K562 (cell line): ENCODE data around the gene KCNE1. TPM values are rescaled to one million over a fixed set of nuclear protein-coding genes. Genes with fewer than 3 reads are reported as not detected.

Experiments
- ATAC-seq: fragments of 200-7000 bp; cut with Tn5 transposase; 3 replicates; pipeline ENCODE4 v1.9.1; 2020; ENCODE audit warnings: moderate library complexity
- BruUV-seq: library from RNA; stranded (reverse); fragments of 400-500 nt; replicated peaks from 2 replicates; lab custom pipeline; 2021; lab: Mats Ljungman, UMichigan
- CTCF ChIA-PET: fragments of 300-600 bp; formaldehyde crosslinking; extraction: SDS; loops from one replicate; lab custom pipeline; 2021; ENCODE audit warnings: low intra/inter-chr PET ratio; lab: Yijun Ruan, JAX
- POLR2A ChIA-PET: fragments of 300-600, 350-650 bp; sonication (Branson Sonifier 250); formaldehyde crosslinking; extraction: SDS; loops from one replicate; lab custom pipeline; 2021; ENCODE audit warnings: antibody characterized with exemption, inconsistent platforms; lab: Yijun Ruan, JAX
- DNase-seq, 4 experiments: peaks; one replicate each; pipeline versions ENCODE4 v3.0.0 to v3.0.0-alpha.2; 2011 to 2018; ENCODE audit warnings: low spot score in 3 of 4, mixed read lengths in 3 of 4; ENCODE audit errors: extremely low read depth in 1 of 4
- FAIRE-seq: peaks from 2 replicates; lab custom pipeline; 2011; peaks lifted over from hg19 to GRCh38; lab: Jason Lieb, UNC
- H2AFZ ChIP-seq: 2 replicates; pipeline ENCODE4 v1.6.0; 2011; ENCODE audit warnings: low read depth, low read length, control low read depth, inconsistent platforms
- H3K27ac ChIP-seq: fragments of 200-600 bp; 3 replicates; pipeline ENCODE4 v1.8.0; 2011; ENCODE audit warnings: low read depth, mild to moderate bottlenecking, control low read depth, inconsistent platforms, low read length, moderate library complexity, mixed read lengths; ENCODE audit errors: extremely low read depth
- H3K27me3 ChIP-seq, 2 experiments: fragments of 300-600 bp in 1 of 2; 2 replicates in 1 of 2; 3 replicates in 1 of 2; pipeline versions ENCODE4 v1.6.0 to v1.8.0; 2011; ENCODE audit warnings: inconsistent platforms in 2 of 2, low read length in 2 of 2, mild to moderate bottlenecking in 1 of 2, mixed read lengths in 1 of 2, moderate library complexity in 1 of 2; ENCODE audit not compliant: control insufficient read depth in 2 of 2, insufficient read depth in 2 of 2
- H3K36me3 ChIP-seq: fragments of 300-600 bp; 3 replicates; pipeline ENCODE4 v1.8.0; 2011; ENCODE audit warnings: mild to moderate bottlenecking, low read length, inconsistent platforms; ENCODE audit not compliant: control insufficient read depth, insufficient read depth
- H3K4me1 ChIP-seq, 2 experiments: fragments of 200-600 bp in 1 of 2; replicated peaks in 1 of 2; 2 replicates in 1 of 2; 3 replicates in 1 of 2; pipeline versions ENCODE4 v1.5.1 to v1.8.0; 2011; ENCODE audit warnings: inconsistent platforms in 2 of 2, low read length in 2 of 2, mild to moderate bottlenecking in 1 of 2, mixed read lengths in 1 of 2, moderate library complexity in 1 of 2; ENCODE audit not compliant: control insufficient read depth in 2 of 2, insufficient read depth in 2 of 2
- H3K4me2 ChIP-seq: 2 replicates; pipeline ENCODE4 v1.6.1; 2011; ENCODE audit warnings: low read length, control low read depth, inconsistent platforms, mixed read lengths; ENCODE audit not compliant: insufficient read depth
- H3K4me3 ChIP-seq: fragments of 200-600 bp; sonication (generic), shearing (Covaris generic); 2 replicates; pipeline ENCODE4 v1.5.1; 2016; ENCODE audit warnings: control low read depth, inconsistent platforms
- H3K79me2 ChIP-seq: fragments of 200-600 bp; 3 replicates; pipeline ENCODE4 v1.8.0; 2011; ENCODE audit warnings: low read length, inconsistent platforms; ENCODE audit not compliant: control insufficient read depth, insufficient read depth
- H3K9ac ChIP-seq, 2 experiments: 2 replicates each; pipeline versions ENCODE4 v1.6.0 to v1.6.1; 2011; ENCODE audit warnings: low read depth in 2 of 2, low read length in 2 of 2, control low read depth in 1 of 2, inconsistent platforms in 1 of 2, mild to moderate bottlenecking in 1 of 2, mixed read lengths in 1 of 2; ENCODE audit not compliant: insufficient read depth in 1 of 2
- H3K9me1 ChIP-seq: one replicate; pipeline ENCODE4 v1.6.0; 2011; ENCODE audit warnings: inconsistent platforms, mild to moderate bottlenecking, low read length, moderate library complexity; ENCODE audit not compliant: control insufficient read depth, insufficient read depth
- H3K9me3 ChIP-seq: replicated peaks from 2 replicates; pipeline ENCODE4 v1.5.1; 2011; ENCODE audit warnings: low read depth, low read length, inconsistent platforms; ENCODE audit not compliant: control insufficient read depth, insufficient read depth
- H4K20me1 ChIP-seq: replicated peaks from 2 replicates; pipeline ENCODE4 v1.6.1; 2011; ENCODE audit warnings: low read length, inconsistent platforms, mixed read lengths; ENCODE audit not compliant: control insufficient read depth, insufficient read depth
- E2F4 ChIP-seq: sonication (generic); formaldehyde crosslinking; IDR thresholded peaks from 2 replicates; pipeline ENCODE4 v1.8.0; 2022; ENCODE audit warnings: mild to moderate bottlenecking, low read depth, missing genetic modification reagents
- EHMT2 ChIP-seq: fragments of 450-650 bp; IDR thresholded peaks from 2 replicates; pipeline ENCODE4 v1.6.1; 2018; ENCODE audit warnings: antibody characterized with exemption
- FOXP1 ChIP-seq: sonication (generic); formaldehyde crosslinking; IDR thresholded peaks from 2 replicates; pipeline ENCODE4 v1.8.0; 2022; ENCODE audit warnings: mild to moderate bottlenecking, missing genetic modification reagents
- IRF9 ChIP-seq: fragments of 450-650 bp; IDR thresholded peaks from 2 replicates; pipeline ENCODE4 v1.6.1; 2016; ENCODE audit warnings: missing biosample characterization, missing genetic modification characterization
- LEF1 ChIP-seq: fragments of 450-650 bp; IDR thresholded peaks from 2 replicates; pipeline ENCODE4 v1.6.1; 2016; ENCODE audit warnings: mild to moderate bottlenecking
- NCOA6 ChIP-seq: fragments of 450-650 bp; IDR thresholded peaks from 2 replicates; pipeline ENCODE4 v1.6.1; 2017; ENCODE audit warnings: mild to moderate bottlenecking
- SMARCA5 ChIP-seq: fragments of 450-650 bp; IDR thresholded peaks from 2 replicates; pipeline ENCODE4 v1.6.1; 2016
- SUPT5H ChIP-seq: fragments of 450-650 bp; IDR thresholded peaks from 2 replicates; pipeline ENCODE4 v1.6.1; 2016
- TFAM ChIP-seq: fragments of 250-450 bp; sonication (Bioruptor Pico); conservative IDR thresholded peaks from 2 replicates; pipeline ENCODE4 v1.5.0; 2021; ENCODE audit warnings: mild to moderate bottlenecking, moderate library complexity
- ZNF253 ChIP-seq: fragments of 250-450 bp; sonication (Bioruptor Pico); conservative IDR thresholded peaks from 2 replicates; pipeline ENCODE4 v1.6.1; 2021; ENCODE audit warnings: mild to moderate bottlenecking
- ZNF431 ChIP-seq: sonication (generic); formaldehyde crosslinking; IDR thresholded peaks from 2 replicates; pipeline ENCODE4 v1.8.0; 2022; ENCODE audit warnings: mild to moderate bottlenecking, missing genetic modification reagents
- ZNF639 ChIP-seq, 2 experiments: fragments of 200-800 bp in 1 of 2; sonication (Bioruptor generic) in 1 of 2; sonication (generic) in 1 of 2; formaldehyde crosslinking in 1 of 2; IDR thresholded peaks in 1 of 2; conservative IDR thresholded peaks in 1 of 2; 2 replicates each; pipeline versions ENCODE4 v1.5.0 to v1.6.1; 2016 to 2020; ENCODE audit warnings: missing compliant biosample characterization in 1 of 2, missing genetic modification characterization in 1 of 2, missing genetic modification reagents in 1 of 2
- WGBS: fragments of 100-300 bp; shearing (Covaris generic); methylation state at CpG from one replicate; pipeline ENCODE4 v1.1.6; 2016; ENCODE audit warnings: low coverage, mixed read lengths; ENCODE audit not compliant: insufficient coverage; ENCODE audit errors: missing lambda C conversion rate; 5-methylcytosine and 5-hydroxymethylcytosine counted together
- in situ Hi-C: fragments of 300-500 bp; cut with MboI; formaldehyde crosslinking; loops from 4 replicates; pipeline ENCODE4 v1.15.0; 2018; ENCODE audit warnings: inconsistent platforms, mixed read lengths
- intact Hi-C: fragments of 100-400 bp; cut with micrococcal nuclease; formaldehyde crosslinking; loops from 2 replicates; pipeline ENCODE4 v1.14.2; 2022
- polyA plus RNA-seq, 8 experiments: library from polyadenylated mRNA; depleted of rRNA in 4 of 8; stranded (reverse) in 5 of 8; unstranded in 3 of 8; fragments of >200 nt; fragmentation: Nextera tagmentation in 2 of 8; fragmentation: Illumina TruSeq in 1 of 8; extraction: Ambion mirVana in 2 of 8; extraction: Trizol in 1 of 8; gene quantifications; 2 replicates each; pipeline versions ENCODE4 v1.2.1 to v1.2.3, GENCODE V29; 2011 to 2014; ENCODE audit warnings: inconsistent platforms in 1 of 8, missing spikeins in 1 of 8
- total RNA-seq, 7 experiments: library from RNA; depleted of rRNA in 6 of 7; stranded (reverse); fragments of >200 nt in 6 of 7; fragmentation: Illumina TruSeq in 2 of 7; extraction: Trizol in 2 of 7; gene quantifications; 2 replicates each; pipeline versions ENCODE4 v1.2.1 to v1.2.3, GENCODE V29; 2011 to 2021; ENCODE audit warnings: low replicate concordance in 1 of 7

The KCNE1 gene
- total and polyA plus RNA-seq, 9 of the 15 experiments (the other 6 are each of a cell fraction or from before 2014, with no cell fraction given), result 0.05 to 0.22 (median 0.11) TPM; not detected in 3

GRCh38 chr21:34531399-34531798, 19.4 kb upstream of the KCNE1 start:
- POLR2A ChIA-PET, result no interaction called here
- H3K4me1 ChIP-seq, result no peaks in the 10 kb centered on the region; a peak in 1 of 5 replicates
- H3K4me3 ChIP-seq, result no peak overlapping the region
- in situ Hi-C loops, result no loop called here
- H3K36me3 ChIP-seq, result no peaks in the 10 kb centered on the region
- TF ChIP-seq LEF1 (no peak), IRF9 (no peak), EHMT2 (no peak), SUPT5H (no peak), ZNF639 (CRISPR knock-in tag; conservative IDR thresholded peaks at IDR 0.05 in 1 of 2, IDR thresholded peaks at IDR 0.05 in 1 of 2) (no peak), ZNF431 (CRISPR knock-in tag) (no peak), SMARCA5 (no peak), FOXP1 (CRISPR knock-in tag) (no peak), NCOA6 (no peak), ZNF253 (CRISPR knock-in tag) (no peak), E2F4 (CRISPR knock-in tag) (no peak), TFAM (CRISPR knock-in tag) (no peak)
- TF ChIP-seq, all 486 proteins: peak for 0
- 15% methylated on average over 6 of the region's 6 CpGs for WGBS
- DNase-seq (no peak), ATAC-seq (no peak), FAIRE-seq (no peak)
- H3K27me3 ChIP-seq, result peaks cover 3 to 17% of the 10 kb centered on the region in 2 experiments; a peak in 4 of 5 replicates
- no peak overlapping the region for H3K27ac ChIP-seq
- H3K9me1 ChIP-seq, result no peaks in the 10 kb centered on the region
- no TSS peak for BruUV-seq
- no peaks in the 10 kb centered on the region for H3K79me2 ChIP-seq
- CTCF ChIA-PET, result no interaction called here
- H2AFZ ChIP-seq, result no peak overlapping the region
- no peaks in the 10 kb centered on the region for H4K20me1 ChIP-seq
- no peaks in the 10 kb centered on the region for H3K9me3 ChIP-seq
- no peak overlapping the region for H3K4me2 ChIP-seq
- intact Hi-C loops, result no loop called here
- H3K9ac ChIP-seq, result no peak overlapping the region
